Right lobe of liver (tissue), 6 donors: ENCODE results near the gene PRR18. TPM values are rescaled to one million over a fixed set of nuclear protein-coding genes. Genes with fewer than 3 reads are reported as not detected.
A peak's percentile ranks its signal among the peaks of the same experiment; 100 is the strongest.
"Not testable (repeated sequence)": the region's sequence is repeated elsewhere in the genome, so short reads cannot be mapped to it uniquely, and the experiment has no call there.

ENCODE experiments used
- ATAC-seq, 4 donors: fragments of 200-7000 bp; cut with Tn5 transposase; one replicate each; pipeline ENCODE4 v1.9.1; 2020; ENCODE audit warnings: mild to moderate bottlenecking in 4 of 4, moderate library complexity in 4 of 4
- DNase-seq, 3 donors: peaks; one replicate each; pipeline ENCODE4 v3.0.0-alpha.2; 2020
- H3K27ac ChIP-seq, 3 donors: fragments of 200-600 bp; one replicate each; pipeline ENCODE4 v1.8.0; 2022
- H3K27me3 ChIP-seq, 2 donors: fragments of 200-600 bp; one replicate each; pipeline ENCODE4 v1.8.0; 2022
- H3K36me3 ChIP-seq, 4 donors: fragments of 200-600 bp; sonication (generic) in 1 of 4; one replicate each; pipeline versions ENCODE4 v1.5.1 to v1.8.0; 2017 to 2022; ENCODE audit warnings: control low read depth in 1 of 4
- H3K4me1 ChIP-seq, 4 donors: fragments of 200-600 bp; sonication (generic) in 1 of 4; one replicate each; pipeline versions ENCODE4 v1.5.1 to v1.8.0; 2017 to 2022; ENCODE audit warnings: control low read depth in 1 of 4
- H3K4me3 ChIP-seq, 3 donors: fragments of 200-600 bp; one replicate each; pipeline ENCODE4 v1.8.0; 2022
- H3K9me3 ChIP-seq, 4 donors: fragments of 200-600 bp; sonication (generic) in 1 of 4; one replicate each; pipeline versions ENCODE4 v1.5.1 to v1.8.0; 2017 to 2022; ENCODE audit warnings: control low read depth in 1 of 4
- POLR2A ChIP-seq: fragments of 450-650 bp; IDR thresholded peaks from one replicate; pipeline ENCODE4 v1.6.1; 2017; ENCODE audit warnings: antibody characterized with exemption, mild to moderate bottlenecking
- WGBS: methylation state at CpG from one replicate; pipeline ENCODE4 v1.1.6; 2018; ENCODE audit warnings: low coverage, low lambda C conversion rate; ENCODE audit not compliant: insufficient coverage; ENCODE audit errors: missing lambda C conversion rate; 5-methylcytosine and 5-hydroxymethylcytosine counted together
- intact Hi-C, 2 donors: fragments of 100-400 bp; cut with DNase I; formaldehyde crosslinking; loops; one replicate each; pipeline versions ENCODE4 v1.11.2 to v1.14.1; 2022
- total RNA-seq, 6 experiments: library from RNA; depleted of rRNA in 2 of 6; stranded (reverse); fragments of >200 nt in 2 of 6; fragmentation: NEBNext Ultra II Directional in 3 of 6; extraction: Animal tissue kit (Norgen Biotek cat#: 25700) in 3 of 6; gene quantifications; one replicate each; pipeline versions ENCODE4 v1.1.0 to v1.2.4, GENCODE V29; 2016 to 2023
- TF ChIP-seq, protein P1 (sequence below), 4 donors: fragments of 200-600 bp in 3 of 4; fragments of 450-650 bp in 1 of 4; IDR thresholded peaks; one replicate each; pipeline versions ENCODE4 v1.5.1 to v1.8.0; 2016 to 2022; ENCODE audit warnings: antibody characterized with exemption in 4 of 4, mild to moderate bottlenecking in 2 of 4
- donor health status: DM: no; HTN: yes; CAD: no.
- donor health status: DM: no; HTN: no; CAD: no.
- donor health status: DM: no; HTN: no; CAD: no.
- donor health status: DM: no; HTN: yes; CAD: no.
- donor health status: DM: no; HTN: yes; CAD: no.

The PRR18 gene
- total RNA-seq, 6 experiments from 2014 or later, result 0.39 to 3.6 (median 1.6) TPM

DNA sequence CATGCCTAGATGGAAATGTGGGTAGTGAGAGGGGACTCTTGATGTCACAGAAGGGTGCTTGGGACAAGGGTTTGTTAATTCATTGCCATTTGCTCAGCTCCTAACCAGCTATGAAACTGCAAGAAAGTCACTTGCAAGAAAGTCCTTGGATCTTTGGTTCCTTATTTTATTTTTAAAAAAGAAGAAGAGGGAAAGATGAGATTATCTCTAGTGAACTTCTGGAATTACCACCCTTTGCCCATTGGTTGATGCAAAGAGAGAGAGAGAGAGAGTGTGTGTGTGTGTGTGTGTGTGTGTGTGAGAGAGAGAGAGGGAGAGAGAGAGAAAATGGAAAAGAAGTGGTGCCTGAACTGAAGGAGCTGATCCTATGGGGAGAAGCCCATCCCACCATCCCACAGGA lies 38.8 kb upstream of the PRR18 start:
- intact Hi-C loops, result no loop called here
- DNase-seq (no peak), ATAC-seq (no peak)
- TF ChIP-seq, protein P1, sequence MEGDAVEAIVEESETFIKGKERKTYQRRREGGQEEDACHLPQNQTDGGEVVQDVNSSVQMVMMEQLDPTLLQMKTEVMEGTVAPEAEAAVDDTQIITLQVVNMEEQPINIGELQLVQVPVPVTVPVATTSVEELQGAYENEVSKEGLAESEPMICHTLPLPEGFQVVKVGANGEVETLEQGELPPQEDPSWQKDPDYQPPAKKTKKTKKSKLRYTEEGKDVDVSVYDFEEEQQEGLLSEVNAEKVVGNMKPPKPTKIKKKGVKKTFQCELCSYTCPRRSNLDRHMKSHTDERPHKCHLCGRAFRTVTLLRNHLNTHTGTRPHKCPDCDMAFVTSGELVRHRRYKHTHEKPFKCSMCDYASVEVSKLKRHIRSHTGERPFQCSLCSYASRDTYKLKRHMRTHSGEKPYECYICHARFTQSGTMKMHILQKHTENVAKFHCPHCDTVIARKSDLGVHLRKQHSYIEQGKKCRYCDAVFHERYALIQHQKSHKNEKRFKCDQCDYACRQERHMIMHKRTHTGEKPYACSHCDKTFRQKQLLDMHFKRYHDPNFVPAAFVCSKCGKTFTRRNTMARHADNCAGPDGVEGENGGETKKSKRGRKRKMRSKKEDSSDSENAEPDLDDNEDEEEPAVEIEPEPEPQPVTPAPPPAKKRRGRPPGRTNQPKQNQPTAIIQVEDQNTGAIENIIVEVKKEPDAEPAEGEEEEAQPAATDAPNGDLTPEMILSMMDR (IDR thresholded peaks at IDR 0.05), result no peak
- TF ChIP-seq POLR2A, result no peak
- Histone ChIP-seq H3K27ac (no peak overlapping the region), H3K4me1 (peaks cover 0 to 22% (median 5%) of the 10 kb centered on the region in 4 donors), H3K9me3 (no peaks in the 10 kb centered on the region), H3K36me3 (no peaks in the 10 kb centered on the region), H3K27me3 (no peaks in the 10 kb centered on the region), H3K4me3 (no peak overlapping the region)

DNA sequence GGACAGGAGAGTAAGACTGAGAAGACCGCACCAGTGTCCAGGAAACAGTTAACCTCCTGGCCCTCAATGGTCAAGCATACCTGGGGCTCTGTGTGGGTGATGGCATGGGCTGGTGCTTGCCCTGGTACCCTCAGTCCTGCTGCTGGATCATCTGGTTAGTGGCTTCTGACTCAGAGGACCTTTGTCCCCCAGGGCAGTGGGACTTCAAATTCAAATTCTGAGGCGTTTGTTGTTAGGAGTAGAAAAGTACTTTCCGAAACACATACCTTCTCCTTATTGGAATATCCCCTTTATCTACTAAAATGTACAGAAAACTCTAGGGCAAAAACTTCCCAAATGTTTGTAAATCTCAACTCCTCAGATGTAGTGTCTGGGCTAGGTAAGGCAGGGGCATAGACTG lies 38.3 kb upstream of the PRR18 start:
- DNase-seq, result no peak
- H3K4me1 ChIP-seq, result peaks cover 0 to 26% (median 4%) of the 10 kb centered on the region in 4 donors
- TF ChIP-seq, protein P1 (IDR thresholded peaks at IDR 0.05), result no peak
- TF ChIP-seq POLR2A, result no peak
- no peak overlapping the region for H3K27ac ChIP-seq
- H3K27me3 ChIP-seq, result no peaks in the 10 kb centered on the region
- ATAC-seq, result no peak
- H3K36me3 ChIP-seq, result no peaks in the 10 kb centered on the region
- 38% methylated on average over 2 of the region's 3 CpGs for WGBS
- intact Hi-C loops, result no loop called here
- H3K4me3 ChIP-seq, result no peak overlapping the region
- H3K9me3 ChIP-seq, result no peaks in the 10 kb centered on the region

DNA sequence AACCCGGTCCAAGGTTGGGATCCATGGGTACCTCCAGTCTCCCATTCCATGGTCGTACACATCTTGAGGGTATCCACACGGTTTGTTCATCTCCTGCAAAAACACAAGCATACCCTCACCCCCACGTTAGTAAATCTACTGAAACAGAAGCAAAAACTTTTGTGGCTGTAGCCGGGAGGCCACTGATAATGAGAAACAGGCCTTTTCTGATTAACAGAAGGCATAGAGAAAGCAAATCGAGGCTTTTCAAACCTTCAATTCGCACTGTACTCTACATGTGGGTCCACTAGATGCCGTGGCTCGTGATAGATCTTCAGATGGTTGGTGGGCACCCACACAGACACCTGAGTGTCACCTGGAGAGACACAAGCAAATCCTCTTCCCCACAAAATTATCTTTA lies 37.5 kb upstream of the PRR18 start:
- H3K36me3 ChIP-seq, H3K9me3 ChIP-seq, H3K27me3 ChIP-seq, H3K27ac ChIP-seq, intact Hi-C loops, H3K4me3 ChIP-seq, DNase-seq, ATAC-seq: not testable (repeated sequence)
- H3K4me1 ChIP-seq, result peaks cover 0 to 28% (median 5%) of the 10 kb centered on the region in 4 donors
- 86% methylated on average over 8 of the region's 9 CpGs for WGBS

DNA sequence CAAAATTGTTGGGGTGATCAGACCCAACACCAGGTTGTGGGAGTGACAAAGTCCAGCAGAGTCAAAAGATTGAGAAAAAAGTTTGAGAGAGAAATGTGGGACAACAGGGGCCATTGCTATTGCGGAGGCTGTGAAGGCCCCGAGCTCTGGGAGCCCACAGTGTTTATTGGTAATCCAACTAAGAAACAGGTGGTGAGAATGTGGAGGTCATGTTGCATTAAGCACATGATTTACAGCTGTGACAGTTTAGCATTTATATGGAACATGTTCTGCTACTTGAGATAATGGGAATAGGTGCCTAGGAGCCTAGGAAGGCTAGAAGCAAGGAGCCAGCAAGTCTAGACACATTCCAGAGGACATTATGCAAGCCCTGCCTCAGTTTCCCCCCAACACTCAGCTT lies 36.7 kb upstream of the PRR18 start:
- H3K9me3 ChIP-seq, ATAC-seq, DNase-seq, H3K27me3 ChIP-seq, H3K36me3 ChIP-seq, H3K27ac ChIP-seq, intact Hi-C loops, H3K4me3 ChIP-seq: not testable (repeated sequence)
- 100% methylated on average over 2 of the region's 2 CpGs for WGBS
- peaks cover 0 to 34% (median 8%) of the 10 kb centered on the region in 4 donors for H3K4me1 ChIP-seq

DNA sequence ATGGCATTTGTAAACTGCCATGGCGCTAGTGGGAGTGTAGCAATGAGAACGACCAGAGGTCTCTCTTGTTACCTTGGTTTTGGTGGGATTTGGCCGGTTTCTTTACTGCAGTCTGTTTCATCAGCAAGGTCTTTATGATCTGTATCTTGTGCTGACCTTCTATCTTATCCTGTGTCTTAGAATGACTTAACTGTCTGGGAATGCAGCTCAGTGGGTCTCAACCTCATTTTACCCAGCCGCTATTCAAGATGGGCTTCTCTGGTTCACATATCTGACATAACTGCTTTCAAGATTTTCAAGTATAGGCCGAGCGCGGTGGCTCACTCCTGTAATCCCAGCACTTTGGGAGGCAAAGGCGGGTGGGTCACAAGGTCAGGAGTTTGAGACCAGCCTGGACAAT lies 36.0 kb upstream of the PRR18 start:
- DNase-seq, result no peak
- no peaks in the 10 kb centered on the region for H3K27me3 ChIP-seq
- ATAC-seq, result no peak
- peaks cover 0 to 32% (median 8%) of the 10 kb centered on the region in 4 donors for H3K4me1 ChIP-seq
- TF ChIP-seq, protein P1 (IDR thresholded peaks at IDR 0.05), result no peak
- no peak for TF ChIP-seq POLR2A
- 94% methylated on average over 8 of the region's 8 CpGs for WGBS
- H3K9me3 ChIP-seq, result no peaks in the 10 kb centered on the region
- no peak overlapping the region for H3K27ac ChIP-seq
- intact Hi-C loops, result no loop called here
- no peaks in the 10 kb centered on the region for H3K36me3 ChIP-seq
- no peak overlapping the region for H3K4me3 ChIP-seq

DNA sequence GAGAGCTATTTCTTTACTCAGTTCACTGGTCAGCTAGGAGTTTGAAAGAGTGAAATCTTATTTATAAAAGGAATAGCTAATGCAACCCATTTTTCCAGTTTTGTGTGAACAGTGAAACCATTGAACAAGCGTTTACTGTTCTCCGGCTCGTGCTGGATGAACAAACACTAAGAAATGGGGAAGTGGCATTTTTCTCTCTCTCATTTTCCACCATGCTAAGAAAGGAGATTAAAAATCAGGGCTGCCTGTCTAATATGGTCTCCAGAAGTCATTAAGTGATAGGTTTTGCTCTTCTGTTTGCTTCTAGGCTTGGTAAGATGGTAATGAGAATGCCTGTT lies 34.9 kb upstream of the PRR18 start:
- peaks cover 0 to 25% (median 5%) of the 10 kb centered on the region in 4 donors for H3K4me1 ChIP-seq
- H3K4me3 ChIP-seq, result peak overlapping the region; percentile 70 to 93 (median 81)
- intact Hi-C loops, result no loop called here
- H3K27ac ChIP-seq, result peak overlapping the region; percentile 89 to 96 (median 95)
- no peak for TF ChIP-seq POLR2A
- TF ChIP-seq, protein P1 (IDR thresholded peaks at IDR 0.05), result no peak
- WGBS, result 3% methylated on average over 3 of the region's 3 CpGs
- DNase-seq, result no peak
- H3K36me3 ChIP-seq, result no peaks in the 10 kb centered on the region
- H3K27me3 ChIP-seq, result no peaks in the 10 kb centered on the region
- no peaks in the 10 kb centered on the region for H3K9me3 ChIP-seq
- peak in 2 of 4 donors; percentile 2 to 6 for ATAC-seq
